A673 (cell line): ENCODE results near the gene SOX6. TPM values are rescaled to one million over a fixed set of nuclear protein-coding genes. Genes with fewer than 3 reads are reported as not detected.

ENCODE experiments used
- BruUV-seq: library from RNA; stranded (reverse); fragments of 400-500 nt; replicated peaks from 2 replicates; lab custom pipeline; 2021; lab: Mats Ljungman, UMichigan
- CTCF ChIA-PET: fragments of 300-600 bp; sonication (Branson Sonifier 250); formaldehyde crosslinking; loops from one replicate; lab custom pipeline; 2022; ENCODE audit warnings: antibody characterized with exemption; lab: Charles Lee
- POLR2A ChIA-PET: fragments of 300-600 bp; sonication (Branson Sonifier 250); formaldehyde crosslinking; loops from one replicate; lab custom pipeline; 2022; ENCODE audit warnings: antibody characterized with exemption; ENCODE audit not compliant: low non-redundant PET; lab: Charles Lee
- DNase-seq: peaks from one replicate; pipeline ENCODE4 v3.0.0-alpha.2; 2015; ENCODE audit warnings: low spot score
- H3K27ac ChIP-seq: fragments of 200-600 bp; sonication (generic); 2 replicates; pipeline ENCODE4 v1.5.1; 2016; ENCODE audit warnings: mixed run types, low read depth, mild to moderate bottlenecking, mixed read lengths, antibody characterized with exemption, low read length; ENCODE audit not compliant: poor library complexity, severe bottlenecking
- H3K27me3 ChIP-seq: fragments of 200-600 bp; sonication (generic); replicated peaks from 2 replicates; pipeline ENCODE4 v1.6.1; 2017; ENCODE audit warnings: mixed run types, low read depth, mild to moderate bottlenecking, mixed read lengths, antibody characterized with exemption, low read length; ENCODE audit not compliant: insufficient read depth, poor library complexity
- H3K36me3 ChIP-seq: fragments of 200-600 bp; sonication (generic); 2 replicates; pipeline ENCODE4 v1.6.1; 2016; ENCODE audit warnings: mixed run types, mild to moderate bottlenecking, mixed read lengths, antibody characterized with exemption, low read length; ENCODE audit not compliant: insufficient read depth, poor library complexity, severe bottlenecking
- H3K4me1 ChIP-seq: fragments of 200-600 bp; sonication (generic); 2 replicates; pipeline ENCODE4 v1.6.1; 2017; ENCODE audit warnings: mixed run types, mild to moderate bottlenecking, mixed read lengths, antibody characterized with exemption, low read length; ENCODE audit not compliant: insufficient read depth, poor library complexity, severe bottlenecking
- H3K4me3 ChIP-seq: fragments of 200-600 bp; sonication (generic); 2 replicates; pipeline ENCODE4 v1.5.1; 2016; ENCODE audit warnings: low read depth, mixed run types, mild to moderate bottlenecking, mixed read lengths, low read length; ENCODE audit not compliant: poor library complexity, severe bottlenecking
- H3K9me3 ChIP-seq: fragments of 200-600 bp; sonication (generic); 2 replicates; pipeline ENCODE4 v1.6.1; 2016; ENCODE audit warnings: mixed run types, low read depth, mild to moderate bottlenecking, mixed read lengths, antibody characterized with exemption, low read length; ENCODE audit not compliant: poor library complexity, severe bottlenecking
- EZH2 ChIP-seq: fragments of 200-600 bp; sonication (generic); IDR thresholded peaks from 2 replicates; pipeline ENCODE4 v1.6.1; 2017; ENCODE audit warnings: borderline replicate concordance, low read depth, mild to moderate bottlenecking, mixed read lengths, antibody characterized with exemption, low read length; ENCODE audit not compliant: poor library complexity, severe bottlenecking
- intact Hi-C: fragments of 100-400 bp; cut with micrococcal nuclease; formaldehyde crosslinking; loops from one replicate; pipeline ENCODE4 v1.10.0; 2022; ENCODE audit not compliant: unreplicated experiment
- total RNA-seq: library from RNA; stranded (reverse); gene quantifications from 2 replicates; pipeline ENCODE4 v1.2.3, GENCODE V29; 2021
- TF ChIP-seq, protein P1 (sequence below): fragments of 300-800, 200-600 bp; sonication (generic); conservative IDR thresholded peaks from 2 replicates; pipeline ENCODE4 v1.5.1; 2017; ENCODE audit warnings: low read depth, mild to moderate bottlenecking, antibody characterized with exemption, low read length, moderate library complexity, mixed read lengths

Gene SOX6
- total RNA-seq, 1 experiment from 2014 or later, result 27.5 TPM

GRCh38 chr11:15965562-15966250 is 390.6 kb downstream of the SOX6 start:
- Histone ChIP-seq H3K27ac (no peak overlapping the region), H3K36me3 (no peaks in the 10 kb centered on the region), H3K27me3 (no peaks in the 10 kb centered on the region), H3K4me3 (no peak overlapping the region), H3K4me1 (peaks cover 35% of the 10 kb centered on the region), H3K9me3 (no peaks in the 10 kb centered on the region)
- intact Hi-C loops, result no loop called here
- ChIA-PET CTCF (no interaction called here), POLR2A (no interaction called here)
- no peak for TF ChIP-seq EZH2
- TF ChIP-seq, protein P1, sequence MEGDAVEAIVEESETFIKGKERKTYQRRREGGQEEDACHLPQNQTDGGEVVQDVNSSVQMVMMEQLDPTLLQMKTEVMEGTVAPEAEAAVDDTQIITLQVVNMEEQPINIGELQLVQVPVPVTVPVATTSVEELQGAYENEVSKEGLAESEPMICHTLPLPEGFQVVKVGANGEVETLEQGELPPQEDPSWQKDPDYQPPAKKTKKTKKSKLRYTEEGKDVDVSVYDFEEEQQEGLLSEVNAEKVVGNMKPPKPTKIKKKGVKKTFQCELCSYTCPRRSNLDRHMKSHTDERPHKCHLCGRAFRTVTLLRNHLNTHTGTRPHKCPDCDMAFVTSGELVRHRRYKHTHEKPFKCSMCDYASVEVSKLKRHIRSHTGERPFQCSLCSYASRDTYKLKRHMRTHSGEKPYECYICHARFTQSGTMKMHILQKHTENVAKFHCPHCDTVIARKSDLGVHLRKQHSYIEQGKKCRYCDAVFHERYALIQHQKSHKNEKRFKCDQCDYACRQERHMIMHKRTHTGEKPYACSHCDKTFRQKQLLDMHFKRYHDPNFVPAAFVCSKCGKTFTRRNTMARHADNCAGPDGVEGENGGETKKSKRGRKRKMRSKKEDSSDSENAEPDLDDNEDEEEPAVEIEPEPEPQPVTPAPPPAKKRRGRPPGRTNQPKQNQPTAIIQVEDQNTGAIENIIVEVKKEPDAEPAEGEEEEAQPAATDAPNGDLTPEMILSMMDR, result no peak
- BruUV-seq, result no TSS peak
- DNase-seq, result no peak

DNA sequence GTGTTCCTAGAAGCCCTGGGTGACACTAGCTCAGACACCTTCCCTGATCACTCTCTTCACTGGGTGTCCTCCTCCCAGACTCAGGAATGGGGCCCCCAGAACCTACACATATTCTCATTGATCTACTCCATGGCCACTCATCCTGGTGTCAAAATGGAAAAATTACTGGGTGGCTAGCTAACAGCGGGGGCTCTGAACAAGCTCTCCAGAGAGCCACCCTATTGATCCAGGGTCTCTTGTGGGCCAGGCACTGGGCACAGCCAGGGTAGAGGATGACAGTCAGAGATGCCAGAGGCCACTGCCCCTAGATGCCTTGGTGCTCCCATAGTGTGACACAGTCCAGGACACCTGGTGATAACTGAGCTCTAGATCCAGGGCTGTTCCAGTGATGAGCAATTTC is 393.1 kb downstream of the SOX6 start:
- H3K36me3 ChIP-seq, result no peaks in the 10 kb centered on the region
- no peaks in the 10 kb centered on the region for H3K9me3 ChIP-seq
- POLR2A ChIA-PET, result no interaction called here
- peaks cover 10% of the 10 kb centered on the region for H3K4me1 ChIP-seq
- intact Hi-C loops, result no loop called here
- H3K4me3 ChIP-seq, result no peak overlapping the region
- no peak for DNase-seq
- TF ChIP-seq, protein P1, result no peak
- TF ChIP-seq EZH2, result no peak
- H3K27ac ChIP-seq, result no peak overlapping the region
- no peaks in the 10 kb centered on the region for H3K27me3 ChIP-seq
- CTCF ChIA-PET, result no interaction called here
- BruUV-seq, result no TSS peak

GRCh38 chr11:15958910-15959309 is 397.4 kb downstream of the SOX6 start:
- intact Hi-C loops, result no loop called here
- BruUV-seq, result no TSS peak
- ChIA-PET POLR2A (no interaction called here), CTCF (no interaction called here)
- no peak for DNase-seq
- Histone ChIP-seq H3K36me3 (no peaks in the 10 kb centered on the region), H3K27me3 (no peaks in the 10 kb centered on the region), H3K27ac (no peak overlapping the region), H3K4me1 (no peaks in the 10 kb centered on the region), H3K4me3 (no peak overlapping the region), H3K9me3 (no peaks in the 10 kb centered on the region)
- no peak for TF ChIP-seq EZH2
- TF ChIP-seq, protein P1, result no peak
